Prostate gland (tissue), 2 donors: ENCODE results near the gene N4BP2. TPM values are rescaled to one million over a fixed set of nuclear protein-coding genes. Genes with fewer than 3 reads are reported as not detected.
A peak's percentile ranks its signal among the peaks of the same experiment; 100 is the strongest.
"Not testable (repeated sequence)": the region's sequence is repeated elsewhere in the genome, so short reads cannot be mapped to it uniquely, and the experiment has no call there.

Source experiments
- DNase-seq: peaks from one replicate; pipeline ENCODE4 v3.0.0-alpha.2; 2019; ENCODE audit warnings: low spot score
- H3K27ac ChIP-seq, 2 donors: fragments of 200-600 bp; sonication (generic); 2 replicates each; pipeline ENCODE4 v1.5.1; 2017 to 2019
- H3K27me3 ChIP-seq: fragments of 200-600 bp; sonication (generic); replicated peaks from 2 replicates; pipeline ENCODE4 v1.5.1; 2019; ENCODE audit not compliant: insufficient read depth
- H3K36me3 ChIP-seq, 2 donors: fragments of 200-600 bp; sonication (generic); 1 replicate in 1 of 2; 2 replicates in 1 of 2; pipeline versions ENCODE4 v1.5.1 to v1.8.1; 2017 to 2019
- H3K4me1 ChIP-seq: fragments of 200-600 bp; sonication (generic); replicated peaks from 2 replicates; pipeline ENCODE4 v1.5.1; 2019
- H3K4me3 ChIP-seq, 2 donors: fragments of 200-600 bp; sonication (generic); 2 replicates each; pipeline ENCODE4 v1.5.1; 2017 to 2019
- H3K9me3 ChIP-seq: fragments of 200-600 bp; sonication (generic); 2 replicates; pipeline ENCODE4 v1.5.1; 2017
- POLR2A ChIP-seq: fragments of 450-650 bp; IDR thresholded peaks from one replicate; pipeline ENCODE4 v1.6.1; 2016; ENCODE audit warnings: antibody characterized with exemption, mild to moderate bottlenecking
- POLR2AphosphoS5 ChIP-seq: sonication (generic); formaldehyde crosslinking; IDR thresholded peaks from one replicate; pipeline ENCODE4 v1.6.1; 2017; ENCODE audit warnings: antibody characterized with exemption
- WGBS: methylation state at CpG from one replicate; pipeline ENCODE4 v1.1.5; 2018; 5-methylcytosine and 5-hydroxymethylcytosine counted together
- intact Hi-C: fragments of 100-400 bp; cut with DNase I; formaldehyde crosslinking; loops from one replicate; pipeline ENCODE4 v1.14.2; 2022
- total RNA-seq, 2 donors: library from RNA; depleted of rRNA; stranded (reverse); fragments of >200 nt; gene quantifications; one replicate each; pipeline ENCODE4 v1.1.0, GENCODE V29; 2016
- TF ChIP-seq, protein P1 (sequence below), 4 experiments: fragments of 200-600 bp in 2 of 4; fragments of 450-650 bp in 2 of 4; sonication (generic) in 2 of 4; IDR thresholded peaks; 1 replicate in 3 of 4; 2 replicates in 1 of 4; pipeline ENCODE4 v1.5.1; 2016 to 2019; ENCODE audit warnings: antibody characterized with exemption in 4 of 4, mild to moderate bottlenecking in 2 of 4, moderate library complexity in 2 of 4

The N4BP2 gene
- total RNA-seq, 2 donors from 2014 or later: 8.7 to 14.7 TPM

- no peak for DNase-seq
- Histone ChIP-seq H3K27ac (no peak overlapping the region), H3K4me3 (no peak overlapping the region), H3K36me3 (no peaks in the 10 kb centered on the region), H3K4me1 (no peaks in the 10 kb centered on the region), H3K9me3 (no peaks in the 10 kb centered on the region), H3K27me3 (no peaks in the 10 kb centered on the region)
- no peak for TF ChIP-seq POLR2A
- TF ChIP-seq, protein P1, sequence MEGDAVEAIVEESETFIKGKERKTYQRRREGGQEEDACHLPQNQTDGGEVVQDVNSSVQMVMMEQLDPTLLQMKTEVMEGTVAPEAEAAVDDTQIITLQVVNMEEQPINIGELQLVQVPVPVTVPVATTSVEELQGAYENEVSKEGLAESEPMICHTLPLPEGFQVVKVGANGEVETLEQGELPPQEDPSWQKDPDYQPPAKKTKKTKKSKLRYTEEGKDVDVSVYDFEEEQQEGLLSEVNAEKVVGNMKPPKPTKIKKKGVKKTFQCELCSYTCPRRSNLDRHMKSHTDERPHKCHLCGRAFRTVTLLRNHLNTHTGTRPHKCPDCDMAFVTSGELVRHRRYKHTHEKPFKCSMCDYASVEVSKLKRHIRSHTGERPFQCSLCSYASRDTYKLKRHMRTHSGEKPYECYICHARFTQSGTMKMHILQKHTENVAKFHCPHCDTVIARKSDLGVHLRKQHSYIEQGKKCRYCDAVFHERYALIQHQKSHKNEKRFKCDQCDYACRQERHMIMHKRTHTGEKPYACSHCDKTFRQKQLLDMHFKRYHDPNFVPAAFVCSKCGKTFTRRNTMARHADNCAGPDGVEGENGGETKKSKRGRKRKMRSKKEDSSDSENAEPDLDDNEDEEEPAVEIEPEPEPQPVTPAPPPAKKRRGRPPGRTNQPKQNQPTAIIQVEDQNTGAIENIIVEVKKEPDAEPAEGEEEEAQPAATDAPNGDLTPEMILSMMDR (IDR thresholded peaks at IDR 0.05): no peak
- TF ChIP-seq POLR2AphosphoS5: no peak
- intact Hi-C loops: no loop called here
Measured at GRCh38 chr4:40140196-40140595, 83.5 kb downstream of the N4BP2 start.

DNA sequence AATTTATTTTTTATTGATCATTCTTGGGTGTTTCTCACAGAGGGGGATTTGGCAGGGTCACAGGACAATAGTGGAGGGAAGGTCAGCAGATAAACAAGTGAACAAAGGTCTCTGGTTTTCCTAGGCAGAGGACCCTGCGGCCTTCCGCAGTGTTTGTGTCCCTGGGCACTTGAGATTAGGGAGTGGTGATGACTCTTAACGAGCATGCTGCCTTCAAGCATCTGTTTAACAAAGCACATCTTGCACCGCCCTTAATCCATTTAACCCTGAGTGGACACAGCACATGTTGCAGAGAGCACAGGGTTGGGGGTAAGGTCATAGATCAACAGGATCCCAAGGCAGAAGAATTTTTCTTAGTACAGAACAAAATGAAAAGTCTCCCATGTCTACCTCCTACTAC, 83.9 kb downstream of the N4BP2 start:
- H3K36me3 ChIP-seq, H3K9me3 ChIP-seq, H3K4me3 ChIP-seq, H3K27ac ChIP-seq, DNase-seq, intact Hi-C loops, H3K27me3 ChIP-seq, H3K4me1 ChIP-seq: not testable (repeated sequence)
- 93% methylated on average over 4 of the region's 4 CpGs for WGBS

- Histone ChIP-seq H3K9me3 (no peaks in the 10 kb centered on the region), H3K27ac (no peak overlapping the region), H3K36me3 (no peaks in the 10 kb centered on the region), H3K27me3 (no peaks in the 10 kb centered on the region), H3K4me3 (no peak overlapping the region), H3K4me1 (no peaks in the 10 kb centered on the region)
- no peak for DNase-seq
- TF ChIP-seq, protein P1 (IDR thresholded peaks at IDR 0.05): no peak
- TF ChIP-seq POLR2A (no peak), POLR2AphosphoS5 (no peak)
- 89% methylated on average over 6 of the region's 6 CpGs for WGBS
- intact Hi-C loops: no loop called here
Measured at GRCh38 chr4:40143926-40144508, 87.4 kb downstream of the N4BP2 start.

DNA sequence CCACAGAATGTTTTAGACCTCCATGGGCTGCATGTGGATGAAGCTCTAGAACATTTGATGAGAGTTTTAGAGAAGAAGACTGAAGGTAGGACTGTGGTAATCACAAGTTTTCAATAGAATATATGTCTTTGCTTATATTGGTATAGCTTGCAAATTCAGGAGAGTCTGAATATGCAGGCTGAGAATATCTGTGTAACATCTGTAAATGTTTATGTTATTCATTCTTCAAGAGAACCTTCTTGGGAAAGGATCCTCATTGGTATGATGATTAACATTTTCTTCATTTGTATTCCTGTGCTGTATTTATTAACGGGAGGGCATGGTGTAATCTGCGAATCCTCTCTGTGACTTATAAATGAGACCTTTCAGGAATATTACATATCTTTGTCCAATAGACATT, 88.1 kb downstream of the N4BP2 start:
- intact Hi-C loops: no loop called here
- Histone ChIP-seq H3K4me1 (no peaks in the 10 kb centered on the region), H3K9me3 (no peaks in the 10 kb centered on the region), H3K36me3 (no peaks in the 10 kb centered on the region), H3K27ac (no peak overlapping the region), H3K4me3 (no peak overlapping the region), H3K27me3 (no peaks in the 10 kb centered on the region)
- WGBS: 90% methylated on average over 2 of the region's 2 CpGs
- TF ChIP-seq POLR2A (no peak), POLR2AphosphoS5 (no peak)
- TF ChIP-seq, protein P1 (IDR thresholded peaks at IDR 0.05): no peak
- no peak for DNase-seq

- H3K27me3 ChIP-seq, intact Hi-C loops, H3K27ac ChIP-seq, H3K9me3 ChIP-seq, H3K4me3 ChIP-seq, H3K36me3 ChIP-seq, DNase-seq, H3K4me1 ChIP-seq: not testable (repeated sequence)
- 100% methylated on average over 8 of the region's 31 CpGs for WGBS
Measured at GRCh38 chr4:40147490-40147889, 90.8 kb downstream of the N4BP2 start.

GRCh38 chr4:40149960-40150385, 93.3 kb downstream of the N4BP2 start:
- no peaks in the 10 kb centered on the region for H3K9me3 ChIP-seq
- H3K4me3 ChIP-seq: no peak overlapping the region
- DNase-seq: peak; percentile 78
- intact Hi-C loops: loop anchor here (5.0 kb wide), 1 partner anchor 157 kb away; no protein-coding TSS in a partner anchor
- 90% methylated on average over 3 of the region's 3 CpGs for WGBS
- H3K4me1 ChIP-seq: no peaks in the 10 kb centered on the region
- TF ChIP-seq POLR2A (no peak), POLR2AphosphoS5 (peak; percentile 55)
- TF ChIP-seq, protein P1 (IDR thresholded peaks at IDR 0.05): peak; percentile 82 to 98 (median 93)
- H3K27ac ChIP-seq: no peak overlapping the region
- no peaks in the 10 kb centered on the region for H3K36me3 ChIP-seq
- H3K27me3 ChIP-seq: no peaks in the 10 kb centered on the region
